Body of pancreas (tissue), 4 donors: Measurements from ENCODE around the gene GAB2.

Source experiments
- CTCF ChIP-seq, 7 experiments: fragments of 450-650 bp in 4 of 7; fragments of 200-600 bp in 3 of 7; sonication (generic) in 3 of 7; IDR thresholded peaks; one replicate each; pipeline ENCODE4 v1.5.1; 2016 to 2019; ENCODE audit warnings: antibody characterized with exemption in 7 of 7
- POLR2A ChIP-seq, 3 donors: fragments of 450-650 bp; IDR thresholded peaks; one replicate each; pipeline ENCODE4 v1.6.1; 2016; ENCODE audit warnings: antibody characterized with exemption in 3 of 3, mild to moderate bottlenecking in 2 of 3

- TF ChIP-seq CTCF (IDR thresholded peaks at IDR 0.05) (no peak), POLR2A (IDR thresholded peaks at IDR 0.05) (no peak)
Observed at GRCh38 chr11:78298291-78298771, 119.3 kb downstream of the GAB2 start.
